OCI-LY1 (cell line): ENCODE measurements around the gene POLR2I.

Experiments used
- H2AFZ ChIP-seq: fragments of 200-600 bp; sonication (generic), shearing (Covaris generic); 2 replicates; pipeline ENCODE4 v1.6.0; 2014; ENCODE audit warnings: antibody characterized with exemption, mild to moderate bottlenecking, low read length
- H3F3A ChIP-seq: fragments of 200-600 bp; sonication (generic), shearing (Covaris generic); 2 replicates; pipeline ENCODE4 v1.6.0; 2014; ENCODE audit warnings: mild to moderate bottlenecking, antibody characterized with exemption, low read length, moderate library complexity; ENCODE audit not compliant: insufficient read depth
- H3K27ac ChIP-seq: fragments of 200-600 bp; sonication (generic); 2 replicates; pipeline ENCODE4 v1.5.1; 2014; ENCODE audit warnings: low read length, mixed run types, mild to moderate bottlenecking, low read depth; ENCODE audit not compliant: poor library complexity, severe bottlenecking
- H3K27me3 ChIP-seq: fragments of 200-600 bp; sonication (generic); 2 replicates; pipeline ENCODE4 v1.6.0; 2014; ENCODE audit warnings: antibody characterized with exemption, mild to moderate bottlenecking, low read length, moderate library complexity; ENCODE audit not compliant: insufficient read depth
- H3K36me3 ChIP-seq: fragments of 200-600 bp; sonication (generic); 2 replicates; pipeline ENCODE4 v1.6.1; 2014; ENCODE audit warnings: mild to moderate bottlenecking, antibody characterized with exemption, low read length, moderate library complexity, mixed read lengths; ENCODE audit not compliant: insufficient read depth
- H3K4me1 ChIP-seq: fragments of 200-600 bp; sonication (generic); 2 replicates; pipeline ENCODE4 v1.5.1; 2014; ENCODE audit warnings: mild to moderate bottlenecking, low read length, moderate library complexity; ENCODE audit not compliant: insufficient read depth, severe bottlenecking
- H3K4me2 ChIP-seq: fragments of 200-600 bp; sonication (generic), shearing (Covaris generic); 2 replicates; pipeline ENCODE4 v1.6.1; 2014; ENCODE audit warnings: low read length
- H3K4me3 ChIP-seq: fragments of 200-600 bp; sonication (generic); 2 replicates; pipeline ENCODE4 v1.5.1; 2014; ENCODE audit warnings: low read length, low read depth, mild to moderate bottlenecking, mixed read lengths; ENCODE audit not compliant: poor library complexity, severe bottlenecking
- H3K79me2 ChIP-seq: fragments of 200-600 bp; shearing (Covaris generic); 2 replicates; pipeline ENCODE4 v1.6.1; 2016; ENCODE audit warnings: mixed run types, low read length, mixed read lengths; ENCODE audit not compliant: insufficient read depth
- H3K9ac ChIP-seq: fragments of 200-600 bp; sonication (generic), shearing (Covaris generic); 2 replicates; pipeline ENCODE4 v1.6.1; 2014; ENCODE audit warnings: mild to moderate bottlenecking, low read length, mixed read lengths
- H3K9me2 ChIP-seq: fragments of 200-600 bp; sonication (generic), shearing (Covaris generic); 2 replicates; pipeline ENCODE4 v1.6.1; 2014; ENCODE audit warnings: low read depth, mild to moderate bottlenecking, low read length, mixed read lengths
- H3K9me3 ChIP-seq: fragments of 200-600 bp; shearing (Covaris generic); 2 replicates; pipeline ENCODE4 v1.6.1; 2014; ENCODE audit warnings: low read length, mixed read lengths
- H4K20me1 ChIP-seq: fragments of 200-600 bp; sonication (generic), shearing (Covaris generic); 2 replicates; pipeline ENCODE4 v1.6.0; 2016; ENCODE audit warnings: mild to moderate bottlenecking, low read length; ENCODE audit not compliant: insufficient read depth
- CTCF ChIP-seq: fragments of 200-600 bp; sonication (generic), shearing (Covaris generic); IDR thresholded peaks from 2 replicates; pipeline ENCODE4 v1.5.1; 2017; ENCODE audit warnings: mild to moderate bottlenecking, antibody characterized with exemption, low read length, moderate library complexity, mixed read lengths
- EZH2 ChIP-seq: fragments of 200-600 bp; sonication (generic), shearing (Covaris generic); IDR thresholded peaks from 2 replicates; pipeline ENCODE4 v1.8.0; 2017; ENCODE audit warnings: borderline replicate concordance, mixed run types, mild to moderate bottlenecking, antibody characterized with exemption, low read length, moderate library complexity, mixed read lengths

The POLR2I gene

GRCh38 chr19:36115453-36116343, 1.0 kb upstream of the POLR2I start, which contains the start of gene TBCB:
TBCB (plus strand) TSS chr19:36115468; CDS start chr19:36115561, 93 bp downstream.
- Histone ChIP-seq H3K27me3 (no peaks in the 10 kb centered on the region), H3K9me2 (no peaks in the 10 kb centered on the region), H3K79me2 (no peaks in the 10 kb centered on the region), H3K36me3 (peaks cover 37% of the 10 kb centered on the region), H2AFZ (no peak within 1 kb of the TSS), H3K4me3 (peak within 1 kb of the TSS; percentile 96), H3K9ac (peak within 1 kb of the TSS; percentile 97), H4K20me1 (no peaks in the 10 kb centered on the region), H3F3A (no peaks in the 10 kb centered on the region), H3K9me3 (no peaks in the 10 kb centered on the region), H3K4me1 (peaks cover 24% of the 10 kb centered on the region), H3K4me2 (peak within 1 kb of the TSS; percentile 79), H3K27ac (peak within 1 kb of the TSS; percentile 72)
- no peak for TF ChIP-seq CTCF
- TF ChIP-seq EZH2: no peak

GRCh38 chr19:36113894-36114720, 568 bp downstream of the POLR2I start:
- Histone ChIP-seq H3K4me3 (peak overlapping the region; percentile 96), H3K36me3 (peaks cover 35% of the 10 kb centered on the region), H3K27me3 (no peaks in the 10 kb centered on the region), H3K9ac (peak overlapping the region; percentile 97), H2AFZ (no peak overlapping the region), H3F3A (no peaks in the 10 kb centered on the region), H3K79me2 (no peaks in the 10 kb centered on the region), H3K4me2 (peak overlapping the region; percentile 79), H3K9me2 (no peaks in the 10 kb centered on the region), H4K20me1 (no peaks in the 10 kb centered on the region), H3K9me3 (no peaks in the 10 kb centered on the region), H3K4me1 (peaks cover 24% of the 10 kb centered on the region), H3K27ac (peak overlapping the region; percentile 41)
- TF ChIP-seq CTCF (peak; percentile 14; the same call in 1 of the 2 replicates), EZH2 (no peak)

- Histone ChIP-seq H3K4me2 (peak overlapping the region; percentile 79), H3K9me2 (no peaks in the 10 kb centered on the region), H3F3A (no peaks in the 10 kb centered on the region), H3K27me3 (no peaks in the 10 kb centered on the region), H3K9ac (peak overlapping the region; percentile 97), H3K4me3 (peak overlapping the region; percentile 96), H3K27ac (no peak overlapping the region), H2AFZ (no peak overlapping the region), H4K20me1 (no peaks in the 10 kb centered on the region), H3K4me1 (peaks cover 24% of the 10 kb centered on the region), H3K79me2 (no peaks in the 10 kb centered on the region), H3K36me3 (peaks cover 29% of the 10 kb centered on the region), H3K9me3 (no peaks in the 10 kb centered on the region)
- TF ChIP-seq CTCF (no peak), EZH2 (no peak)
These were observed 1.2 kb downstream of the POLR2I start for GRCh38 chr19:36113425-36113824.
